ENCODE data around the gene SHISAL1.

SHISAL1 gene

DNA sequence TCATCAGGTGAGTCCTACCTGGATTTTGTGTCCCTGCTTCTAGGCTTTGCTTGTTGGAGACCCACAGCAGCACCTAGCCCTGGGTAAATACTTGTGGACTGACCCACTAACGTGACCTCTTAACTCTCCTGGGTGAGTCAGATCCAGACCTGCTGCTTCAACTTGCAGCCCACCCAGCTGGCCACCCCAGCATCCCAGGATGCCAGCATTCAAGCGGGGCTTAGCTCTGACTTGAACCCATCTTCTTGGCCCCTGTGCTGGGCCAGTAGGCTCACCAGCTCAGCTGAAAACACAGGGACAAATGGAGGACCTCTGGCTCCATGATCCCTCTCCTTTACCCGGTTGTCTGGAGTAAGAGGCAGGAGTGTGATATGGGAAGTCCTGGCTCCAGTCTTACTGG, 98.6 kb downstream of the SHISAL1 start:
- DNase-seq (ENCODE audit: low read depth), result no peak
- no peak overlapping the region for H3K4me3 ChIP-seq (ENCODE audit: control insufficient read depth, low read depth, low read length)
- no peak for TF ChIP-seq CTCF (conservative IDR thresholded peaks at IDR 0.05; ENCODE audit: control insufficient read depth, insufficient read depth, low read depth, low read length)

DNA sequence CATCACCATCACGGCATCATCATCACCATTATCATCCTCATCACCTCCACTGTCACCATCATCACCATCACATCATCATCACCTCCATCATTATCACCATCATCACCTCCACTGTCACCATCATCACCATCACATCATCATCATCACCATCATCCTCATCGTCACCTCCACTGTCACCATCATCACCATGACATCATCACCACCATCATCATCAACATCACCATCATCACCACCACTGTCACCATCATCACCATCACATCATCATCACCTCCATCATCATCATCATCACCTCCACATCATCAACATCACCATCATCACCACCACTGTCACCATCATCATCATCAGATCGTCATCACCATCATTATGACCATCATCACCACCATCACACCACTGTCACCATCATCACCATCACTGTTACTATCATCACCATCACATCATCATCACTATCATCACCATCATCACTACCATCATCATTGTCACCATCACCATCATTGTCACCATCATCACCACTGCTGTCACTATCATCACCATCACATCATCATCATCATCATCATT, 99.2 kb downstream of the SHISAL1 start:
- H3K4me3 ChIP-seq (ENCODE audit: control insufficient read depth, low read depth, low read length), result no peak overlapping the region
- TF ChIP-seq CTCF (conservative IDR thresholded peaks at IDR 0.05; ENCODE audit: control insufficient read depth, insufficient read depth, low read depth, low read length), result no peak

GRCh38 chr22:44212936-44213335, 99.8 kb downstream of the SHISAL1 start:
- H3K4me3 ChIP-seq (ENCODE audit: control insufficient read depth, low read depth, low read length), result no peak overlapping the region
- no peak for TF ChIP-seq CTCF (conservative IDR thresholded peaks at IDR 0.05; ENCODE audit: control insufficient read depth, insufficient read depth, low read depth, low read length)
- DNase-seq (ENCODE audit: low read depth), result no peak

More for the DNA sequence above, 99.2 kb downstream of the SHISAL1 start:
- no peak for DNase-seq (ENCODE audit: low read depth)

DNA sequence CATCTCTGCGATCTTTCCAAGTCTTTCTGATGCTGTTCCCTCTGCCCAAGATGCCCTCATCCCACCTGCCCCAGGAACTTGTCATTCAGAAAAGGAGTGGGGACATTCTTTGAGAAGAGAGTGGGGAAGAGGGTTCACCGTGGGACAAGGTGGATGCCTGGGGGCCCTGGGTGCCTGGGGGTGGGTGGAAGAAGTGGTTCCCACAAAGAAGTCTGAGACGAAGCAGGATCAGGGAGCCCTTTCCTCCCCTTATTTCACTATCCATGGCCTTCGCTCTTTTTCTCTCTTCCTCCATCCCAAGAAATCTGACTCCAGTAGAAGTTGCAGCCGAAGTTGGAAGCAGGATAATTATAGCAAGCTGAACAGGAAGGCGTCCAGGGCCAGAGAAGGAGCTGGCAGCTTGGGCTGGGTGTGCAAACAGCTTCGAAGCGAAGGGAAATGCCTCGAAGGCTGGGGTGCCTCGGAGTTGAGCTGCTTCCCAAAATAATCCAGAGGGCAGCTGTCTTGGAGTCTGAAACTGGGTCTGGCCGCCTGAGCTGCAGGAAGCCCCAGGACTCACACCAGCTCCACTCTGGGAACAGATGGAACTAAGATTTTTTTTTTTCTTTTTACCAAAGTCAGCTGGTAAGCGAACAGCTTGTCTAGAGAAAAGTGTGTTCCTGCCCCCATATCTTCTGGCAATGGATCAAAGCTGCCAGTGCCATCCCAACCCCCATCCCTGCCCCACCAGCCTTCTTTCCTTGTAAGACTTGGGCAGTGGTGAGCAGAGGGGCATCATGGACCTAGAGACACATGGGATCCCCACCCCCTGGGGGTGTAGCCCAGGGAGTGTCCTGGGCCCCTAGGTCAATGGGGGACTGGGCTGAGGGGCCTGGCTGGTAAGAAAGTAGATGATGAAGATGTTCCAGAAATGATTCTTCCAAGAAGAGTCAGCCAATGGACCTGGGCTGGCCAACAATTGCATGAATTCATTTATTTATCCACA, 100.5 kb downstream of the SHISAL1 start:
- TF ChIP-seq CTCF (conservative IDR thresholded peaks at IDR 0.05; ENCODE audit: control insufficient read depth, insufficient read depth, low read depth, low read length), result no peak

DNA sequence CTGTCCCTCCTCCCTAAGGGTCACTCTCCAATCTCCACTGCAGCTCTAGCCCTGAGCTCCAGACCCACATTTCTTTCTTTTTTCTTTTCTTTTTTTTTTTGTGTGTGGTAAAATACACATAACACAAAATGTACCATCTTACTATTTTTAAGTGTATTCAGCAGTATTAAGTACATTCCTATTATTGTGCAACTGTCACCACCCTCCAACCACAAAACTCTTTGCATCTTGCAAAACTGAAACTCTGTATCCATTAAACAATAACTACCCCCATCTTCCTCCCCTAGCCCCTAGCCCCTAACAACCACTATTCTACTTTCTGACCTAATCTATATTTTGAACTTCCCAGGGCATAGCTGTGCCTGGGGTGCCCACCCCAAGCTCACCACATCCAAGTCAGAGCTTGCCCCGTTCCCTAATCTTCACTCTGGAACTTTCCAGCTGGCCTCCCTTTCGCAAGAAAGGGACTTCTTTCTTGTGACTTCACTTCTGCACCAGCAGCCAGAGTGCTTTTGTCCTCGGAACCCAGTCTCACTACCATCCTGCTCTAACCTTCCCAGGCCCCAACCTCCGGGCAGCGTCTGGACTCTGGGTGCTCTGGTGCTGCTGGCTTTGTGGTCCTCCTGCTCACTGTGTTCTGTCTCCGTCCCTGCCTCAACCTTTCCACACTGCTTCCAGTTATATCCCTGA, 101.3 kb downstream of the SHISAL1 start:
- no peak for TF ChIP-seq CTCF (conservative IDR thresholded peaks at IDR 0.05; ENCODE audit: control insufficient read depth, insufficient read depth, low read depth, low read length)
- H3K4me3 ChIP-seq (ENCODE audit: control insufficient read depth, low read depth, low read length), result no peak overlapping the region
- peak; percentile 44 for DNase-seq (ENCODE audit: low read depth)

More for the DNA sequence above, 100.5 kb downstream of the SHISAL1 start:
- peak; percentile 20 for DNase-seq (ENCODE audit: low read depth)
- no peak overlapping the region for H3K4me3 ChIP-seq (ENCODE audit: control insufficient read depth, low read depth, low read length)

GRCh38 chr22:44210722-44211121, 102.0 kb downstream of the SHISAL1 start:
- H3K4me3 ChIP-seq (ENCODE audit: control insufficient read depth, low read depth, low read length), result no peak overlapping the region
- DNase-seq (ENCODE audit: low read depth), result peak; percentile 84
- no peak for TF ChIP-seq CTCF (conservative IDR thresholded peaks at IDR 0.05; ENCODE audit: control insufficient read depth, insufficient read depth, low read depth, low read length)
